Fibroblast of the aortic adventitia (primary cell): ENCODE measurements around the gene CLBA1. TPM values are rescaled to one million over a fixed set of nuclear protein-coding genes. Genes with fewer than 3 reads are reported as not detected.

Experiments used
- DNase-seq: peaks from one replicate; pipeline ENCODE4 v3.0.0-alpha.2; 2010; ENCODE audit warnings: low read depth
- H3K4me3 ChIP-seq: 2 replicates; pipeline ENCODE4 v1.5.1; 2011; ENCODE audit warnings: low read depth, mild to moderate bottlenecking, control low read depth, low read length, moderate library complexity
- total RNA-seq: library from RNA; depleted of rRNA; stranded (reverse); fragments of >200 nt; gene quantifications from 2 replicates; pipeline ENCODE4 v1.2.3, GENCODE V29; 2012; ENCODE audit warnings: low replicate concordance
- TF ChIP-seq, protein P1 (sequence below): IDR thresholded peaks from 2 replicates; pipeline ENCODE4 v1.5.1; 2011; ENCODE audit warnings: mild to moderate bottlenecking, low read length, control low read depth, inconsistent platforms; ENCODE audit not compliant: insufficient read depth

CLBA1 gene
- total RNA-seq, 1 donor, result 8.0 TPM

DNA sequence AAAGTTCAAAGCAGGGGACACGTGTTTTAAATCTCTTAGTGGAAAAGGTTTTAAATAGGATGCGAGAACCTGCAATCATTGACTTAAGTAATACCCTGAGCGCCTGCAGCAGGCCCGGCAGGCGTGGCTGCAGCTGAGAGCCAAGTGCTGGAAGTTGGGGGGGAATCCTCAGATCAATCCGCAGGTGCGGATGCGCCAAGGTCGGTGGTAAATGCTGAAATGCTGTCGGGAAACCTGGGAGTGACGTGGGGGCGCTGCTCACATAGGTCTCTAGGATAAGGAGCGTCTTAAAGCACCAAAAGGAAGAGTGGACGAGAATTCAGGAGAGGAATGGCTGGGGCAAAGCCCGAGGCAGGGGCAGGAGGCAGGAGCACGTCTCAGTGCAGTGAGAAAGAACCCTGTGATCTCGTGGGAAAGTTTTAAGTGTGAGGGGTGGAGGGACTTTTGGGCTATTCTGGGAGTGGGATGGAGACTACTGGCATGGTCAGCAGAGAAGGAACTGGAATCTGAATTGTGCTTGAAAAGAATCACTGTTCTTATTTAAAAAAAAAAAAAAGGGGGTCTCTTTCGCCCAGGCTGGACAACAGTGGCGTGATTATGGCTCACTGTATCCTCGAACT is 36.2 kb downstream of the CLBA1 start:
- TF ChIP-seq, protein P1, sequence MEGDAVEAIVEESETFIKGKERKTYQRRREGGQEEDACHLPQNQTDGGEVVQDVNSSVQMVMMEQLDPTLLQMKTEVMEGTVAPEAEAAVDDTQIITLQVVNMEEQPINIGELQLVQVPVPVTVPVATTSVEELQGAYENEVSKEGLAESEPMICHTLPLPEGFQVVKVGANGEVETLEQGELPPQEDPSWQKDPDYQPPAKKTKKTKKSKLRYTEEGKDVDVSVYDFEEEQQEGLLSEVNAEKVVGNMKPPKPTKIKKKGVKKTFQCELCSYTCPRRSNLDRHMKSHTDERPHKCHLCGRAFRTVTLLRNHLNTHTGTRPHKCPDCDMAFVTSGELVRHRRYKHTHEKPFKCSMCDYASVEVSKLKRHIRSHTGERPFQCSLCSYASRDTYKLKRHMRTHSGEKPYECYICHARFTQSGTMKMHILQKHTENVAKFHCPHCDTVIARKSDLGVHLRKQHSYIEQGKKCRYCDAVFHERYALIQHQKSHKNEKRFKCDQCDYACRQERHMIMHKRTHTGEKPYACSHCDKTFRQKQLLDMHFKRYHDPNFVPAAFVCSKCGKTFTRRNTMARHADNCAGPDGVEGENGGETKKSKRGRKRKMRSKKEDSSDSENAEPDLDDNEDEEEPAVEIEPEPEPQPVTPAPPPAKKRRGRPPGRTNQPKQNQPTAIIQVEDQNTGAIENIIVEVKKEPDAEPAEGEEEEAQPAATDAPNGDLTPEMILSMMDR, result no peak
- DNase-seq, result no peak
- peak overlapping the region; percentile 86 for H3K4me3 ChIP-seq

DNA sequence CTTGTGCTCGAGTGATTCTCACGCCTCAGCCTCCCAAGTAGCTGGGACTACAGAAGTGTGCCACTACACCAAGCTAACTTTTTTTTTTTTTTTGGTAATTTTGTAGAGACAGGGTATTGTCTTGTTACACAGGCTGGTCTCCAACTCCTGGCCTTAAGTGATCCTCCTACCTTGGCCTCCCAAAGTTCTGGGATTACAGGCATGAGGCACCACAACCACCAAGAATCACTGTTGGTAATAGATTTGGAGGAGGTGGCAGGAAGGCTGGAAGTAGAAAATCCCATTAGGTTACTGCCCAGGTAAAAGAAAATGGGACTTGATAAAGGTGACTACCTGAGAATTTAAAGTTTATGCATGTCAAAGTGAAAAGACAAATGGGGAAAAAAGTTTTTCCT is 36.7 kb downstream of the CLBA1 start:
- no peak for DNase-seq
- TF ChIP-seq, protein P1, result no peak
- peak overlapping the region; percentile 86 for H3K4me3 ChIP-seq

DNA sequence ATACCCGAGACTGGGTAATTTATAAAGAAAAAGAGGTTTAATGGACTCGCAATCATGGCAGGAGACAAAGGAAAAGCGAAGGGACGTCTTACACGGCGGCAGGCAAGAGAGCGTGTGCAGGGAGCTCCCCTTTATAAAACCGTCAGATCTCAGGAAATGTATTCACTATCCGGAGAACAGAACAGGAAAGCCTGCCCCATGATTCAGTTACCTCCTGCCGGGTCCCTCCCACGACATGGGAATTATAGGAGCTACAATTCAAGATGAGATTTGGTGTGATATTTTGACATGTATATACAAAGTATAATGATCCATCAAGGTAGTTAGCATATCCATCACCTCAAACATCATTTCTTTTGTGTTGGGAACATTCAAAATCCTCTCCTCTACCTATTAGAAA is 37.6 kb downstream of the CLBA1 start:
- no peak overlapping the region for H3K4me3 ChIP-seq
- no peak for DNase-seq
- TF ChIP-seq, protein P1, result no peak

DNA sequence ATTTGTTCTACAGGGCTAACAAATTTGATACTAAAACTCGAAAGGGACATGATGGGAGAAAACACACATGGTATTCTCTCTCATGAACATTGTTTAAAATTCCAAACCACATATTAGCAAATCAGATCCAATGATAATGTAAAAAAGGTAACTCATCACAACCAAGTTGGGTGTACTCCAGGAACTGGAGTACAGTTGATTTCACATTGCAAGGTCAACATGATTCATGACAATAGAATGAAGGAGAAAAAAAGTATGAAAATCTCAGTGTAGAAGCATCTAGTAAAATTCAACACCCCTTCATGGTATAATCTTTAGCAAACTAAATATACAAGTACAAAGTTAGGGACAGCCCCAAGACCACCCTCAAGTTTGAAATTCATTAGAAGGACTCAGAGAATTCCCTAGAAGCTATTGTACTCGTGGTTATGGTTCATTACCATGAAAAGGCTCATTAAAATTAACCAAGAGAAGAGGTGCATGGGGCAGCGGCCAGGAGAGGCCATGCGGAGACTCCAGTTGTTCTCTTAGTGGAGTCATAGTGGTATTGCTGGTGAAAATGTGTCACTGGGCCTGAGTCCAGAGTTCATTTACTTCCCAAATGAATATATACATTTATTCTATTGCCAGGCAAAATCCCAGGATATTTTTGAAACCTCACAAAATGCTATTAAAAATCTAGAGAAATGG is 38.3 kb downstream of the CLBA1 start:
- no peak overlapping the region for H3K4me3 ChIP-seq
- peak; percentile 47 for DNase-seq
- TF ChIP-seq, protein P1, result no peak

DNA sequence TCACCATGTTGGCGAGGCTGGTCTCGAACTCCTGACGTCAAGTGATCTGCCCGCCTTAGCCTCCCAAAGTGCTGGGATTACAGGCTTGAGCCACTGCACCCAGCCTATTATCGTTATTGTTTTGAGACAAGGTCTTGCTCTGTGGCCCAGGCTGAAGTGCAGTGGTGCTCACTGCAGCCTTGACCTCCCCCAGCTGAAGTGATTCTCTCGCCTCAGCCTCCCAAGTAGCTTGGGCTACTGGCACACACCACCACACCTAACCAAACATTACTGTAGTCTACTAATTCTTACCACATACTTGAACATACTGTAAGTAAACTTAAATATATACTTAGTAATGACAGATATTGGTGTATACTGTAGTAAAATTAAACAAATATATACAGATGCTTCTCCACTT is 39.8 kb downstream of the CLBA1 start:
- no peak overlapping the region for H3K4me3 ChIP-seq
- TF ChIP-seq, protein P1, result no peak
- DNase-seq, result no peak

DNA sequence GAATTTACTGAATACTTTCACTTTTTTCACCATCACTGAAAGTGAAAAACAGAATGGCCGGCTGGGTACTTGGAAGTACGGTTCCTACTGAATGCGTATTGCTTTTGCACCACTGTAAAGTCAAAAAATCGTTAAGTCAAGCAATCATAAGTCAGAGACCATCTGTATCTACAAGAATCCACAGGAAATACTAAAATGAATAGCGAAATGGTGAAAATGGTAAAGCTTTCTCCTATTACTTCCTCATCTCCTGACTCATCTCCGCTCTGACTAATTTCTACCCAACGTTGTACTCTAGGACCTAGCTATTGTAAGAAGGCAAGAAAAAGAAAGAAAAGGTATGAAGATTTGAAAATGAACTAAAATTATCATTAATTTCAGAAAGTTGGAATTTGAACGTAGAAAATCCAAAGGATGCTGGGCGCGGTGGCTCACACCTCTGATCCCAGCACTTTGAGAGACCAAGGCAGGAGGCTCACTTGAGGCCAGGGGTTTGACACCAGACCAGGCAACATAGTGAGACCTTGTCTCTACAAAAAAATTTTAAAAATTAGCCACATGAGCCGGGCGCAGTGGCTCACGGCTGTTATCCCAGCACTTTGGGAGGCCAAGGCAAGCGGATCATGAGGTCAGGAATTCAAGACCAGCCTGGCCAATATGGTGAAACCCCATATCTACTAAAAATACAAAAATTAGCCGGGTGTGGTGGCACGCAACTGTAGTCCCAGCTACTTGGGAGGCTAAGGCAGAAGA is 40.6 kb downstream of the CLBA1 start:
- no peak for DNase-seq
- TF ChIP-seq, protein P1, result no peak
- no peak overlapping the region for H3K4me3 ChIP-seq
